Endodermal cell (in vitro differentiated cells): Measurements from ENCODE around the gene ABCA8. TPM values are rescaled to one million over a fixed set of nuclear protein-coding genes. Genes with fewer than 3 reads are reported as not detected.

Experiments
- DNase-seq: peaks from one replicate; pipeline ENCODE4 v3.0.0-alpha.2; 2017
- H3K27ac ChIP-seq: 2 replicates; pipeline ENCODE4 v1.5.1; 2013; ENCODE audit warnings: mild to moderate bottlenecking, low read depth, low read length, moderate library complexity
- H3K27me3 ChIP-seq: 2 replicates; pipeline ENCODE4 v1.6.1; 2013; ENCODE audit warnings: mild to moderate bottlenecking, low read length, moderate library complexity; ENCODE audit not compliant: insufficient read depth, control insufficient read depth, poor library complexity, severe bottlenecking
- H3K36me3 ChIP-seq: 2 replicates; pipeline ENCODE4 v1.7.0; 2013; ENCODE audit warnings: mild to moderate bottlenecking, low read length, moderate library complexity; ENCODE audit not compliant: control insufficient read depth, insufficient read depth
- H3K4me1 ChIP-seq: one replicate; pipeline ENCODE4 v1.7.0; 2013; ENCODE audit warnings: low read length; ENCODE audit not compliant: control insufficient read depth, insufficient read depth
- H3K4me3 ChIP-seq: 2 replicates; pipeline ENCODE4 v1.5.1; 2013; ENCODE audit warnings: mild to moderate bottlenecking, low read length, moderate library complexity
- H3K9ac ChIP-seq: 2 replicates; pipeline ENCODE4 v1.6.1; 2013; ENCODE audit warnings: mild to moderate bottlenecking, low read length, moderate library complexity; ENCODE audit not compliant: poor library complexity, severe bottlenecking; ENCODE audit errors: extremely low read depth
- H3K9me3 ChIP-seq: 2 replicates; pipeline ENCODE4 v1.6.1; 2013; ENCODE audit warnings: mild to moderate bottlenecking, low read length, moderate library complexity; ENCODE audit not compliant: control insufficient read depth
- H3K27ac Mint-ChIP-seq: 2 replicates; pipeline ENCODE4 v1.8.0; 2020; ENCODE audit warnings: mixed read lengths
- H3K27me3 Mint-ChIP-seq: 2 replicates; pipeline ENCODE4 v1.8.0; 2021; ENCODE audit warnings: mild to moderate bottlenecking, mixed read lengths; ENCODE audit not compliant: insufficient read depth
- H3K36me3 Mint-ChIP-seq: 2 replicates; pipeline ENCODE4 v1.8.0; 2020; ENCODE audit warnings: low read depth, mixed read lengths
- H3K4me1 Mint-ChIP-seq: 2 replicates; pipeline ENCODE4 v1.8.0; 2020; ENCODE audit warnings: mixed read lengths
- H3K4me3 Mint-ChIP-seq: 2 replicates; pipeline ENCODE4 v1.8.0; 2020; ENCODE audit warnings: mild to moderate bottlenecking, moderate library complexity, mixed read lengths
- H3K9me3 Mint-ChIP-seq: 2 replicates; pipeline ENCODE4 v1.8.0; 2020; ENCODE audit warnings: mild to moderate bottlenecking, mixed read lengths
- WGBS, 2 experiments: methylation state at CpG; one replicate each; pipeline versions ENCODE4 v1.1.5 to v1.1.7; 2013; ENCODE audit warnings: missing lambda C conversion rate in 2 of 2, mixed read lengths in 1 of 2; ENCODE audit not compliant: insufficient coverage in 1 of 2, insufficient read length in 1 of 2; 5-methylcytosine and 5-hydroxymethylcytosine counted together
- total RNA-seq, 2 donors: library from RNA; stranded (reverse); fragmentation: NEBNext Ultra II Directional in 1 of 2; extraction: Animal tissue kit (Norgen Biotek cat#: 25700) in 1 of 2; gene quantifications; 2 replicates in 1 of 2; 3 replicates in 1 of 2; pipeline ENCODE4 v1.2.1, GENCODE V29; 2021
- TF ChIP-seq, protein P1 (sequence below): fragments of 200-600 bp; sonication (generic); conservative IDR thresholded peaks from 2 replicates; pipeline ENCODE4 v1.5.0; 2021; ENCODE audit warnings: antibody characterized with exemption, mild to moderate bottlenecking

Gene ABCA8
- total RNA-seq, 2 donors from 2014 or later, result not detected

- no peak overlapping the region for H3K4me3 Mint-ChIP-seq
- no peak for DNase-seq
- Histone ChIP-seq H3K9me3 (no peaks in the 10 kb centered on the region), H3K27me3 (no peaks in the 10 kb centered on the region), H3K4me3 (no peak overlapping the region), H3K36me3 (no peaks in the 10 kb centered on the region), H3K4me1 (peaks cover 9% of the 10 kb centered on the region), H3K9ac (no peak overlapping the region), H3K27ac (no peak overlapping the region)
- H3K27me3 Mint-ChIP-seq, result no peaks in the 10 kb centered on the region
- no peaks in the 10 kb centered on the region for H3K9me3 Mint-ChIP-seq
- H3K27ac Mint-ChIP-seq, result no peak overlapping the region
- no peaks in the 10 kb centered on the region for H3K36me3 Mint-ChIP-seq
- TF ChIP-seq, protein P1, sequence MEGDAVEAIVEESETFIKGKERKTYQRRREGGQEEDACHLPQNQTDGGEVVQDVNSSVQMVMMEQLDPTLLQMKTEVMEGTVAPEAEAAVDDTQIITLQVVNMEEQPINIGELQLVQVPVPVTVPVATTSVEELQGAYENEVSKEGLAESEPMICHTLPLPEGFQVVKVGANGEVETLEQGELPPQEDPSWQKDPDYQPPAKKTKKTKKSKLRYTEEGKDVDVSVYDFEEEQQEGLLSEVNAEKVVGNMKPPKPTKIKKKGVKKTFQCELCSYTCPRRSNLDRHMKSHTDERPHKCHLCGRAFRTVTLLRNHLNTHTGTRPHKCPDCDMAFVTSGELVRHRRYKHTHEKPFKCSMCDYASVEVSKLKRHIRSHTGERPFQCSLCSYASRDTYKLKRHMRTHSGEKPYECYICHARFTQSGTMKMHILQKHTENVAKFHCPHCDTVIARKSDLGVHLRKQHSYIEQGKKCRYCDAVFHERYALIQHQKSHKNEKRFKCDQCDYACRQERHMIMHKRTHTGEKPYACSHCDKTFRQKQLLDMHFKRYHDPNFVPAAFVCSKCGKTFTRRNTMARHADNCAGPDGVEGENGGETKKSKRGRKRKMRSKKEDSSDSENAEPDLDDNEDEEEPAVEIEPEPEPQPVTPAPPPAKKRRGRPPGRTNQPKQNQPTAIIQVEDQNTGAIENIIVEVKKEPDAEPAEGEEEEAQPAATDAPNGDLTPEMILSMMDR, result no peak
- H3K4me1 Mint-ChIP-seq, result peaks cover 16% of the 10 kb centered on the region
- 93% methylated on average over 5 of the region's 5 CpGs for WGBS, 2 experiments
Observed at GRCh38 chr17:68819465-68819864, 135.7 kb downstream of the ABCA8 start.

Other genes starting within 250 kb of the ABCA8 start
- gene ABCA9, start 105.5 kb upstream of the ABCA8 start, total RNA-seq, result not detected
- not detected for gene ABCA6, start 186.5 kb upstream of the ABCA8 start, total RNA-seq